ENCODE data around the gene LGALS9B.
"Not testable (repeated sequence)": the region's sequence is repeated elsewhere in the genome, so short reads cannot be mapped to it uniquely, and the experiment has no call there.

The LGALS9B gene

DNA sequence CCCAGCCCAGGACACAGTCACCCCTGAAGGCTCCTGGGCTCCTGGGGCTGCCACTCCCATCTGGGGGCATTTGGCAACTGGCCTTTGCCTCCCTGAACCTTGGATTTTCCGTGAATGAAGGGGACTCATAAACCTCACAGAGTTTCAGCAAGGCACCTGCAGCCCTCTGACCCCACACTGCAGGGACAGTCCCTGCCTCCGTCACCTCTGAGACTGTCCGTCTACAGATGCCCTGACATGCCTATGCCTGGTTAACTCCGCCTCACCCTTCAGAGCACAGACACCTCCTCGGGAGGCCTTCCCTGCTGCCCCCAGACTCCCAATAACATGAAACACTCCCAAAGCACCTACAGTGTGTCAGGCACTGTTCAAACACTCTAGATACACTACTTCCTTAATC lies 786 bp downstream of the LGALS9B start:
- DNase-seq: not testable (repeated sequence)

DNA sequence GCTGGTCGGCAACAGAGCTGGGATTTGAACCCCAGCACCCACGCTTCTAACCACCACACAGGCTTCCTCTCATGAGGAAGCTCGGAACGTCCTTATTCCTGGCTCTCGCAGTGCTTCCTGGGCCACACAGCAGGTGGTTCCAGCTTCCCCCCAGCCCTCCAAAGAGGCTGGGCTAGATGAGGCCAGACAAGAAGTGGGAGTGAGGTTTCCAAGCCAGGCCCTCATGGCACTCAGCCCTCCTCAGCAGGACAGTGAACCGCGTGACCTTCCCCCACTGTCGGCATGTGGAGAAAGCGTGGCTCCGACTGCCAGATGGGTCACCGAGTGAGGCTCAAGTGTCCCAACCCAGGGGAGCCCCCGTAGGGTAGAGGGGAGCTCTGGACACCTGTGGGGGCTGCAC lies 1.8 kb downstream of the LGALS9B start:
- DNase-seq: not testable (repeated sequence)

DNA sequence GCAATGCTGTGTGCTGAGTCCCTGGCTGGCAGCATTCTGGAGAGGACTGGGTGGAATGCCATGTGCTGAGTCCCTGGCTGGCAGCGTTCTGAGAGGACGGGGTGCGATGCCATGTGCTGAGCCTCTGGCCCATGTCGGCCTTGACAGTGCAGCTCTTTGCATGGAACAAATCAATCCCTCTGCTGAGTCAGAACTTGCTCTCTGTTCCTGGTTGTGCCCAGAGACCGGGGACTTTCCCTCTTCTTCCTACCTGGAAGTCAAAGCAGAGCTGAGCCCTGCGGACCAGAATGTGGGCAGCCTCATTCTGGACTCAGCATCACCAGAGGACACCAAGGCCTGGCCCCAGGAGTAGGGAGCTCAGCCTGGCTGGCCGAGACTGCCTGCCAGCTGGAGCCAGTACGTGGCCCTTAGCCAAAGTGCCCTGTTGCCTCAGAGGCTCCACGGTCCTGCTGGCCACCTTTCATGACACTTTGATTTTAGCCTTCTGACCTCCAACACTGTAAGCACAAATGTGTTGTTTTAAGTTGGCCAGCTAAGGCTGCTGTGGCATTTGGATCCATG lies 2.4 kb downstream of the LGALS9B start:
- DNase-seq: not testable (repeated sequence)

DNA sequence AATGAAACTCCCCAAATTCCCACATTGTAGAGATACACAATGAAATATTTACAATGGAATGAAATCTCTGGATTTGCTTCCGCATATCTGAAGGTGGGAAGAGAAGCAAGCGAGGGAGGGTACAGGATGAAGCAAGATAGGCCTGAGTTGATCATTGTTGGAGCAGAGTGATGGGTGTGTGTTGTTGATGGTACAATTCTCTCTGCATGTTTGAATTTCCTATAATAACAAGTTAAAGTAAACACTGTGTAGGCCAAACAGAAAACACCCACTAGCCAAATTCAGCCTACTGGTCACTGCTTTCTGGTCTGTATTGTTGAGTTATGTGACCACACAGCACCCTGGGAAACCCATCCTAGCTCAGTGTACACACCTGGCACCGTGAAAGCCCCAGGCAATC lies 5.2 kb downstream of the LGALS9B start:
- not testable (repeated sequence) for DNase-seq

DNA sequence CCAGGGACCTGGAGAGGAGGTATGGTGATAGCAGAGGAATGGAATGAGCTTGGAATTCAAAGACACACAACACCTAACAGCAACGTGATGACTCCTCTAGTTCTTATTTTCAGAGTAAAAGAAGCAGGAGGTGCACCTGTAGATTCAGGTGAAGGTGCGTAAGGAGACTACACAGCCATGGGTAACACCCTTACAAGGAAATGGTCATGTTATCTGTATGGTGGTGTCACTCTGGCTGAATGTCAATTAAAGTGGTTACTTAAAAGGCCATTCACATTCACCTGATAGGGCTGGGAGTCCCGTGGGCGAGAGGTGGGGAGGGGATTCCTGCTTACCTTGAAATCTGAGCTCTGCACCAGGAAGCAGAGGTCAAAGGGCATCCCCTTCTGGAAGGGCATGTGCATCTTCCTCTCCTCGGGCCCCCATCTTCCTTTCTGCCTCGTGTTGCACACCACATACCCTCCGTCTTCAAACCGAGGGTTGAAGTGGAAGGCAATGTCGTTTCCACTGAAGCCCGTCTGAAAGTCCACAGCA lies 9.4 kb downstream of the LGALS9B start:
- not testable (repeated sequence) for DNase-seq

DNA sequence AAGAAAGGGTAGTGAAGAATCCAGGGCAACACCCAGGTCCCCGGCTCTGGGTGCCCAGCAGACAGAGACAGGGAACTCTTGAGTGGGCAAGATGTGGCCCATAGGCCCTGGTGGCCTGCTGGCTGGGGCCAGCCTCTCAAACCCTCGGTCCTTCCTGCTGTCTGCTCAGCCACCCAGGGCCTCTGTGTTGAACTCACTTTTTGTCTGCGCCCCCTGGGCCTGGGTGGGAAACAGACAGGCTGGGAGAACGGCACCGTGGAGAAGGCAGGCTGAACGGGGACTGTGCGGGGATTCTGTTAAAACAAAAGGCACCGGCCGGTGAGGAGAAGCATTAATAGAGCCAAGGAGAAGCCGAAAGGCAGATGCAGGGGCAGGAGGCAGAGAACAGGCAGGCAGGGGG lies 12.2 kb downstream of the LGALS9B start:
- not testable (repeated sequence) for DNase-seq

DNA sequence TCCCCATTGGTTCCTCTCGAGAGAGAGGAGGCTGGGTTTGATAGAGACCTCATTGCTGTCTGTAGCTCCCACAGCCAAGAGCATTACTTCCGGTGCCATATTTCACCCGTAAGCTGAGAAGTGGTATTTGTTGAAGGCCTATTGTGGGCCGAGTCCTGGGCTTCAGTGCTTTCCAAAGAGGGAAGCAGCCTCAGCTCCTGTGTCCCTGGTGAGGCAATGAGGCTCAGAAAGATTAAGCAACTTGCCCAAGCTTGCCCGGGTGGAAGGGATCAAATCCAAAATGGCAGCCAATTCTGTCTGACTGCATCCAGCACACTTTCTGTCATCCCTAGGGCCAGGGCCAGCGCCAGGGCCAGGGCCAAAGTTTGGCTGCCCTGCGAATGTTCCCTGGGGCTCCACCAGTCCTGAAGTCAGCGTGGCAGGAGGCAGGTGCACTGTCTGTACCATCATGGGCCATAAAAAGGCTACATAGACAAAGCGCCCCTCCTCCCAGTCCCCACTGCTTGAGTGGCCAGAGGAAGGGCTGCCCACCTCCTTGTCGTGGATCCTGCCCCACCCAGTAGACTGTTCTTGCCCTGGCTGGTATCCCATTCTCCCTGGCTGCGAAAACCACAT lies 13.4 kb downstream of the LGALS9B start:
- DNase-seq: not testable (repeated sequence)

DNA sequence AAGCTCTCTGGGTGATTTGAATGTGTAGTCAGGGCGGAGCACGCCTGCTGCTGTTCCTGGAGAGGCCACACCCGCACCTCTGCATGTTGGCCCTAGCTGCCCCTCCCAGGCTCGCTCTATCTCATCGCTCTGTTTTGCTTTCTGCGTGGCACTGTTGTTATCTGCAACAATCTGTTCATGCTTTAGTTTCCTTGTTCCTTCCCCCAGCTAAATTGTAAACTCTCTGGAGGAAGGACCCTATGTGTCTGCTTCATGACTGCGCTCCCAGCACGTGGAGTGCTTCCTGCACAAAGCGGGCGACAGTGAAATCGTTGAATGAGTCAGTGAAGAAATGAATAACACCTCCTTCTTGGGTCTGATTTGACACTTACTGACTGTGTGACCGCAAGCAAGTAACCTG lies 16.5 kb downstream of the LGALS9B start:
- DNase-seq: not testable (repeated sequence)

DNA sequence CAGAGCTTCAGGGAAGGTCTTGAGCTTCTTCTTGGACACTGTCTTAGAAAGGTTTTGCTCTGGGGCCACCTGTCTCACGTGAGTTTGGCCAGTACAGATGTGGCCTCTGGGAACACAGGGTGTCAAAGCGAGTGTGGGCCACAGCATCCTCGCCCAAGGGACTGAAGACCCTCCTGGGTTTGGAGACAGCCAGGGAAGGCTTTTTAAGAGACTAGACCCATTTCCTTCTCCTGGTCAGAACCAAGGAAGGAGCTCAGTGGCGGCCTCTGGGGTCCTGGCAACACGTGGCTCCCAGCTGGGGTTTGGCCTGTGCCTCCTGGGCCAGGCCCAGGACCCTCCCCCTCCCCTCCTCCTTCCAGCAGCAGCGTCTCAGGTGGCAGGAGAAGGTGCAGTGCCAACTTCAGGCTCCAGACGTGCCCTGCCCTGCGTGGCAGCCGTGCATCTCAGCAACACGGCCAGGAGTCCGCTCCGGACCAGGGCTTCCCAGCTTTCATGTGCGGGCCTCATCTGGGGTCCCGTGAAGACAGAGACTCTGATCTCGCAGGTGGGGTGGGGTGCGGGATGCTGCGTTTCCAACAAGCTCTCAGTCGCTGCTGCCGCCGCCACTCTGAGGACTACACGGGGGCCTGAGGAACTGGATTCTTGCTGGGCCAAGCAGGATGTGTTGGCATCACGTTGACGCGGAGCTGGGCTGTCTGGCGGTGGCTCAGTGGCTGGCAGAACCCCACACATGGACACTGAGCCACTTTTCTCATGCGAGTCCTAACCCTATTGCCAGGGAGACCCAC lies 19.6 kb downstream of the LGALS9B start:
- DNase-seq: not testable (repeated sequence)

DNA sequence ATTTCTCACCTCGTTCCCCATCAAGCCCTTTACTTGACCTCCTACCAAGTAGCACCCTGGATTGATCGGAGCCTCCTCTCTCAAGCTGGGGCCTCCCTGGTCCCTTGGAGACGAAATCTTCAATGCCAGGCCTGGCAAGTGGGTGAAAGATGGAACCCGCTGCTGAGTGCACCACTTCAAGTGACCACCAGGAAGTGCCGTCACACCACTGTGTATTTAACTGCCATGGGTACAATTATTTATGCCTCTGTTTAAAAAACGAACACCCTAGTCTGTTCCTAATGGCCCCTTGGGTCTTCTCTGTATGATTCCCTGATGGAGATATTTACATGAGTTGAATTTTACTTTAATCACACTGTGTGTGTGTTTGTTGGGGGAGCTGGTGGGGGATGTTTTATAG lies 20.4 kb downstream of the LGALS9B start:
- DNase-seq: not testable (repeated sequence)

DNA sequence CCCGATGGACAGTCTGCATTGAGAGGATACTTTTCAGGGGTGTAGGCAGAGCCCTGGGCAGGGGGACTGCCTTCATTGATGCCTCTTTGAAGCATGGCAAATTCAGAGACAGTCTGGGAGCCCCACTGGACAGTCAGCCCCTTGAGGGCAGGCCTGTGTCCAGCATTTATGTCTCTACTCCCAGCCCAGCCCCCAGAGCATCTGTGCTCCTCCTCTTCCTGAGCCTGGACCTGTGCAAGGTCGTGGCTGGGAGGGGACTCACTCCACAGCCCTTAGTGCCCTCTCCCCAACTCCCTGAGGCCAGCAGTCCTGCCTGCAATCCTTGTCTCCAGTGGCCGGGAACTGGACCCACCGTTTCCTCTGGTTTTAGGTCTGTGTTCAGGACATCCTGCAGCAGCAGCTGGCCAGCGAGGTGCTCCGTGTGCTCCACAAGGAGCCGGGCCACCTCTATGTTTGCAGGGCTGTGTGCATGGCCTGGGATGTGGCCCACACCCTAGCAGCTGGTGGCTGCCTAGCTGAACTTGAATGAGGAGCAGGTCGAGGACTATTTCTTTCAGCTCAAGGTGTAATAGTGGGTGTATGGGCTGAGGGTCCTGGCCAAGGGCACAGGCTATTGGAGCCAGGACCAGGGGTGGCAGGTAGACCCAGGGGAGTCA lies 22.6 kb downstream of the LGALS9B start:
- not testable (repeated sequence) for DNase-seq

DNA sequence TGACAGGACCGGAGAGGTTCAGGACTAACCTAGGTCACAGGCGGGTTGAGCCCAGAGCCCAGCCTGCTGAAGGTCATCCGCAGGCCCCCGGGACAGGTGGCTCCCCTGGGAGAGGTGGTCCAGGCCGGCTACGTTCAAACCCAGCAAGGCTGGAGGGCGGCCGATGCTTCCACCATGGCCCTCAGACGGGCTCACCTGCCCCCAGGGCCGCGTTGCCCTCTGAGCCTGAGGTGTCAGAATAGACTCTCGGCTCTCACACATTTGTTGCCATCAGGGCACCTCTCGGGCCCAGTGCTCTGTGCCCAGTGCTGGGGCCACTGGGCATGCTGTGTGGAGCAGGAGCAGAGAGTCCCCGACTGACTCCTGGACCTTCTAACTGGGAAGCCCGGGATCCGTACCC lies 23.2 kb downstream of the LGALS9B start:
- DNase-seq: not testable (repeated sequence)

DNA sequence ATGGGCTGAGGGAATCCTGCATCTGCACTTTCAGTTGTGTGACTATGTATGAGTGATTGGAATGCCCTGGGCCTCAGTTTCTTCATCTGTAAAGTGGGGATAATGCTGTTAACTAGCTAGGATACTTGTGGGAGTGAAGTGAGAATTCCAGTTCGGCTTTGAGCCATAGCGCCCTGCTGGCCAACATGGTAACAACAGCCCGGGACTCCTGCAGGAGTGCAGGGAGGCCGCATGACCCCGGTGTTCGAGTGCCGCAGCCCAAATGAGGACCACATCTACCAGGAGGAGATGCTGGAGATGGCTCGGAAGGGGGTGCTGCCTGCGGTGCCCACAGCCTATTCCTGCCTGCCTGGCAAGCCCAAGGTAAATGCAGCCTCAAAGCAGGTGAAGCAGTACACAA lies 23.7 kb downstream of the LGALS9B start:
- DNase-seq: not testable (repeated sequence)

DNA sequence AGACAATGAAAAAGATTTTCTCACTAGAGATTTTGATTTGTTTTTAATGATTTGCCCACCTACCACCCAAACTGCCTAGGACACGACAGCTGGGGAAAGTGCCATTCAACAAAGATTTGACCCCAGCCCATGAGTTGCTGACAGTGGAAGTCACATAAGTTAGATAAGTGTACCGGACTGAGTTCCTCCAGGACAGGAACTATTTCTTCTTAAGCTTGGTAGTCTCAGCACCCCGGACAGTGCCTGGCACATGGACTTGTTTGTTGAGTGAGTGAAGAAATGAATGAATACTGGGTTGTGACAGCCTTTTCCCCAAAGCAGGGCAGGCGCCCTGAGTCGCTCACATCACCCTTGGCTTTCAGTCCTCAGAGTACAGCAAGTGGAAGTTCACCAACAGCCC lies 26.7 kb downstream of the LGALS9B start:
- DNase-seq: not testable (repeated sequence)

DNA sequence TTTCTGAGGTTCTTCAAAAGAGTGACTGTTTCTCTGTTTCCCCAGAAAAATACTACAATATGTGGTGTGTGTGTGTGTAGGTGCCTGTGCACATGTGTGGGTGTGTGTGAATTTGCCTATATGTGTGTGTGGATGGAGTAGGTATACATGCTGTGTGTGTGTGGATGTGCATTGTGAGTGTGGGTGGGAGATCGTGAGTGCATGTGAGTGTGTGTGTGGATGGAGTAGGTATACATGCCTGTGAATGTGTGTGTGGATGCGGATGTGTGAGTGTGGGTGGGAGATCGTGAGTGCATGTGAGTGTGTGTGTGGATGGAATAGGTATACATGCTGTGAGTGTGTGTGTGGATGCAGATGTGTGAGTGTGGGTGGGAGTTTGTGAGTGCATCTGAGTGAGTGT lies 32.2 kb downstream of the LGALS9B start:
- not testable (repeated sequence) for DNase-seq

DNA sequence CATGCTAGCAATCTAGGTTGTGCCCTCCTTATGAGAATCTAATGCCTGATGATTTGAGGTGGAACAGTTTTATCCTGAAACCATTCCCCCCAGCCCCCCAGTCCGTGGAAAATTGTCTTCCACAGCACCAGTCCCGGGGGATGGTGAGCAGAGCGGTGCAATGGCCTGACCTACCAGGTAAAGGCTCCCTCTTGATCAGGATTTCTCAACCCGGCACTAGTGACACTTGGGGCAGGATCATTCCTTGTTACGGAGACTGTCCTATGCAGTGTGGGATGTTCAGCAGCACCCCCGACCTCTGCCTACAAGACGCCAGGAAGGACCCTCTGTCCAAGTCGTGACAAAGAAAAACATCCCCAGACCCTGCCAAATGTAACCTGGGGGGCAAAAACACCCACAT lies 34.0 kb downstream of the LGALS9B start:
- not testable (repeated sequence) for DNase-seq

DNA sequence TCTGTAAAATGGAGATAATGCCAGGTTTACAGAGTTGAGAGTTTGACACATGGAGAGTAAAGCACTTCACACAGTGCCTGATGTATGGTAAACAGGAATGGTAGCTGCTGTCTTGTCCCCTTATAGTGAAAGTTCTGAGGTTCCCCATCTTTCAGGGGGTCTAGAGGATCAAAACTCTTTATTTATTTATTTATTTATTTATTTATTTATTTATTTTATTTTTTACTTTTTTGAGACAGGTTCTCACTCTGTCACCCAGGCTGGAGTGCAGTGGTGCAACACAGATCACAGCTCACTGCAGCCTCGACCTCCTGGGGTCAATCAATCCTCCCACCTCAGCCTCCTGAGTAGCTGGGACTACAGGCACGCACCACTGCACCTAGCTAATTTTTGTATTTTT lies 40.1 kb downstream of the LGALS9B start:
- not testable (repeated sequence) for DNase-seq

DNA sequence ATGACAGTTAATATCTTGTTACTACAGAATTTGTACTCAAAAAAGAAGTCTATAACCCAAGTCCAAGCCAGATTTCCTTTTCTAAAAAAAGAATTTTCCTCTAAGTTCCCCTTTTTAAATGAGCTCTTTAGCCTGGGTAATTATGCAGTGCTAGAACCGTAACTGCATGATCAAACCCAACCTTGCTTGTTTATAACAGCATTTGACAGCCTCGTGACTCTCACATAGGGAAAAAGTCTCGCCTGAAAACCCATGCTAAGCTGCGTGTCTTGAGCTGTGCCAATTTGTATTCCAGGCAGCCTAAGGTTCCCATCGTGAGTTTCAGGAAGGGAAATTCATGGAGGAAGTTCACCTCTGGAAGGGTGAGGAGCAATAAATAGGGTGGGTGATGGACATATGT lies 44.5 kb downstream of the LGALS9B start:
- DNase-seq: not testable (repeated sequence)

DNA sequence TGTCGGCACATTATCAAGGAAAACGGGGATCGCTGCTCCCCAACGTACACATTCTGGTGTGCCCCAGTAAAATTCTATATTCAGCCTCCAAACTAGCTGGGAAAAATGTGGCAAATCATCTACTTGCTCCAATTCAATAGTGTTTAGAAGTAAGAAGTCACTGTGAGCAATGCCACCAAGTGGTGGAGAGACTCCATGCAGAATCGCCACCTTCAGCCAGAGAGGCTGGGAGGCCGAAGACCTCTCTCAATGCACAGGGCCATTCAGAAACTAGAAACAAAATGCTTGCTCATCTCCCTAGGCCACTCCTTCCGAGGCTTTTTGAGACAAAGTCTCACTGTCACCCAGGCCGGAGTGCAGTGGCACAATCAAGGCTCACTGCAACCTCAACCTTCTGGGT lies 48.5 kb downstream of the LGALS9B start:
- DNase-seq: not testable (repeated sequence)

DNA sequence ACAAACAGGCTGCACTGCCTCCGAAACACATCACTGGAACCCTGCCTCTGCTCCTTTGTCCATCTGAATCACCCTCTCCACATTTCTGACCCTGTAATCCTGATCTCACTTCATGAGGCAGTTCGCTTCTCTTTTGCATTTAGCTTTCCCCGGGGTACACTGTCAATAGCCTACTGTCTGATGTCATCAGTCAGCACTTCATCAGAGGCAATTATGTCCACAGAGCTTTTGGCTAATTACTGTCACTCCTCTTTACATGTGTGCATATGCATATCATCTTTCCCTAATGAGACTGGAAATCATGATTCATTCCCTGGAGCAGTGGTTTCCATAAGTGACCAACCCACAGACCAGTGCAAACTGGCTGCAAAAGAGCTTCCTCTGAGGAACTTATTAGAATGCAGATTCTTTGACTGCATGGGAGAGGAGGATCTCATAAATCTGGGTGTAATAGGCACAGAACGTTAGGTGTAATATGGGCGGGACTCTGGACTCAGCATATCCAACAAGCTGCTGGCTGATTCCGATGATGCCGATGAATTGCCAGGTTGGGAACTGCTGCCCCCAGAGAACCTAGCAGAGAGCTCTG lies 49.8 kb downstream of the LGALS9B start:
- not testable (repeated sequence) for DNase-seq

DNA sequence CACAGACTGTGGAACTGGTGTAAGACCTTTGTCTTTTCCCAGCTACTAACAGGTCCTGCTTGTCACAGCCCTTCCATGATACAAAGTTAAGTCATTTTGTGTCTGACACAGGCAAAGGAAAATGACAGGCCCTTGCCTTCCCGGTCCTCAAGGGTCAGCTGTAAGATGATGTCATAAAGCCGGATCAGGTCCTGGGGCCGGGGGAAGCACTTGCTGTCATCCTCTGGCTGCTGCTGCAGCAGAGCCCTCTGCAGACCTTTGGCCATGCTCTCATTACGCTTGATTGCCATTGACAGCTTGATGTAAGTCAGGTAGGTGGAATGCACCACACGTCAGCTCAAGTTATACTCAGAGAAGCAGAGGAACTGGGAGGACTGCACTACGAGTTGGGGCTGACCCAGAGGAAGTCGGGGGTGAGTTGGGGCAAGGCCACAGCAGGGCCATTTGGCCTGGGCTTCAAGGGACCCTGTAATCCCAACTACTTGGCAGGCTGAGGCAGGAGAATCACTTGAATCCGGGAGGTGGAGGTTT lies 50.9 kb downstream of the LGALS9B start:
- not testable (repeated sequence) for DNase-seq

DNA sequence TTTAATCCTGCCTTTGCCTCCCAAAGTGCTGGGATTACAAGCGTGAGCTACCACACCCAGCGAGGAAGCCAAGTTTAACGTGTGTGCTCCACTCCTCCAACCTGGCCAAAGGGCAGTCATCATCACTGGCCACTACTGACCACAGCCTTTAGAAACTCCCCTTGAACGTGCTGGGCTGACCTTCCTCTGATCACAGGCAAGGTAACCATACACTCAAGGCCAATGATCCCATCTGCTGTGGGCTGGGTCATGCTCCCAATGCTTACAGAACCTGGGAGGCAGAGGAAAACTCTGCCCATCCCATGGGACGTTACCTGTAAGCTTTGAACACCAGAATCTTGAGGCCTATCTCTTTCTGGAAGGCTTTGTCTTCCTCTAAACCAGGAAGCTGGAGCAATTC lies 51.9 kb downstream of the LGALS9B start:
- DNase-seq: not testable (repeated sequence)

All from NCI-H2227 treated with DMSO at 0.1 percent for 48 hours (cell line).